Esophagus muscularis mucosa (tissue), 4 donors: ENCODE data around the gene CHAT. TPM values are rescaled to one million over a fixed set of nuclear protein-coding genes. Genes with fewer than 3 reads are reported as not detected.

ENCODE experiments used
- DNase-seq: peaks from one replicate; pipeline ENCODE4 v3.0.0-alpha.2; 2017; ENCODE audit errors: extremely low spot score
- H3K27ac ChIP-seq, 4 donors: fragments of 200-600 bp; sonication (generic); replicated peaks in 1 of 4; 1 replicate in 3 of 4; 2 replicates in 1 of 4; pipeline ENCODE4 v1.5.1; 2016 to 2019; ENCODE audit warnings: mild to moderate bottlenecking in 1 of 4
- H3K27me3 ChIP-seq, 4 donors: fragments of 200-600 bp; sonication (generic); one replicate each; pipeline versions ENCODE4 v1.5.1 to v1.6.0; 2016 to 2019
- H3K36me3 ChIP-seq, 4 donors: fragments of 200-600 bp; sonication (generic); one replicate each; pipeline ENCODE4 v1.5.1; 2016 to 2019
- H3K4me1 ChIP-seq, 4 donors: fragments of 200-600 bp; sonication (generic); one replicate each; pipeline ENCODE4 v1.5.1; 2016 to 2019
- H3K4me3 ChIP-seq, 4 donors: fragments of 200-600 bp; sonication (generic); 1 replicate in 2 of 4; 2 replicates in 2 of 4; pipeline ENCODE4 v1.5.1; 2016 to 2019; ENCODE audit warnings: mild to moderate bottlenecking in 4 of 4, moderate library complexity in 1 of 4
- H3K9me3 ChIP-seq, 4 donors: fragments of 200-600 bp; sonication (generic); 1 replicate in 3 of 4; 2 replicates in 1 of 4; pipeline ENCODE4 v1.5.1; 2016 to 2019
- CTCF ChIP-seq, 3 experiments: fragments of 200-600 bp in 2 of 3; fragments of 450-650 bp in 1 of 3; sonication (generic) in 2 of 3; IDR thresholded peaks; one replicate each; pipeline ENCODE4 v1.5.1; 2017 to 2019; ENCODE audit warnings: antibody characterized with exemption in 3 of 3, mild to moderate bottlenecking in 2 of 3, moderate library complexity in 1 of 3
- EP300 ChIP-seq: sonication (generic); formaldehyde crosslinking; IDR thresholded peaks from one replicate; pipeline ENCODE4 v1.6.1; 2017; ENCODE audit warnings: antibody characterized with exemption
- POLR2A ChIP-seq: fragments of 450-650 bp; IDR thresholded peaks from one replicate; pipeline ENCODE4 v1.6.1; 2017; ENCODE audit warnings: antibody characterized with exemption, moderate library complexity, mild to moderate bottlenecking, low read depth
- POLR2AphosphoS5 ChIP-seq, 2 donors: sonication (generic); formaldehyde crosslinking; IDR thresholded peaks; one replicate each; pipeline ENCODE4 v1.6.1; 2017; ENCODE audit warnings: antibody characterized with exemption in 2 of 2
- WGBS: methylation state at CpG from one replicate; pipeline ENCODE4 v1.1.5; 2018; 5-methylcytosine and 5-hydroxymethylcytosine counted together
- intact Hi-C: fragments of 100-400 bp; cut with DNase I; formaldehyde crosslinking; loops from one replicate; pipeline ENCODE4 v1.15.1; 2023
- total RNA-seq, 4 donors: library from RNA; depleted of rRNA; stranded (reverse); fragments of >200 nt; gene quantifications; one replicate each; pipeline versions ENCODE4 v1.1.0 to v1.2.1, GENCODE V29; 2016

The CHAT gene
- total RNA-seq, 4 donors from 2014 or later, result 0.17 TPM; not detected in 3

GRCh38 chr10:49595003-49595712 is 18.7 kb upstream of the CHAT start:
- Histone ChIP-seq H3K9me3 (no peaks in the 10 kb centered on the region), H3K27ac (no peak overlapping the region), H3K36me3 (no peaks in the 10 kb centered on the region), H3K4me3 (no peak overlapping the region), H3K4me1 (no peaks in the 10 kb centered on the region), H3K27me3 (peaks cover 0 to 48% (median 3%) of the 10 kb centered on the region in 4 donors)
- intact Hi-C loops, result no loop called here
- TF ChIP-seq CTCF (IDR thresholded peaks at IDR 0.05) (no peak), EP300 (no peak), POLR2AphosphoS5 (IDR thresholded peaks at IDR 0.05) (no peak), POLR2A (no peak)
- peak; percentile 75 for DNase-seq
- WGBS, result 56% methylated on average over 10 of the region's 10 CpGs

GRCh38 chr10:49595713-49596492 is 17.9 kb upstream of the CHAT start:
- Histone ChIP-seq H3K4me1 (no peaks in the 10 kb centered on the region), H3K27me3 (peaks cover 0 to 56% (median 3%) of the 10 kb centered on the region in 4 donors), H3K27ac (no peak overlapping the region), H3K4me3 (no peak overlapping the region), H3K9me3 (no peaks in the 10 kb centered on the region), H3K36me3 (no peaks in the 10 kb centered on the region)
- TF ChIP-seq POLR2A (no peak), CTCF (IDR thresholded peaks at IDR 0.05) (no peak), EP300 (no peak), POLR2AphosphoS5 (IDR thresholded peaks at IDR 0.05) (no peak)
- WGBS, result 80% methylated on average over 9 of the region's 13 CpGs
- DNase-seq, result peak; percentile 87
- intact Hi-C loops, result no loop called here

GRCh38 chr10:49596493-49596809 is 17.4 kb upstream of the CHAT start:
- intact Hi-C loops, result no loop called here
- 49% methylated on average over 3 of the region's 3 CpGs for WGBS
- Histone ChIP-seq H3K4me3 (no peak overlapping the region), H3K4me1 (no peaks in the 10 kb centered on the region), H3K36me3 (no peaks in the 10 kb centered on the region), H3K27ac (no peak overlapping the region), H3K9me3 (no peaks in the 10 kb centered on the region), H3K27me3 (peaks cover 0 to 56% (median 3%) of the 10 kb centered on the region in 4 donors)
- no peak for DNase-seq
- TF ChIP-seq POLR2A (no peak), CTCF (IDR thresholded peaks at IDR 0.05) (no peak), POLR2AphosphoS5 (IDR thresholded peaks at IDR 0.05) (no peak), EP300 (no peak)

GRCh38 chr10:49596836-49597235 is 17.0 kb upstream of the CHAT start:
- intact Hi-C loops, result no loop called here
- Histone ChIP-seq H3K27ac (no peak overlapping the region), H3K27me3 (peaks cover 0 to 56% (median 3%) of the 10 kb centered on the region in 4 donors), H3K36me3 (no peaks in the 10 kb centered on the region), H3K9me3 (no peaks in the 10 kb centered on the region), H3K4me1 (no peaks in the 10 kb centered on the region), H3K4me3 (no peak overlapping the region)
- peak; percentile 68 for DNase-seq
- TF ChIP-seq CTCF (IDR thresholded peaks at IDR 0.05), result no peak
- no peak for TF ChIP-seq POLR2AphosphoS5 (IDR thresholded peaks at IDR 0.05)
- no peak for TF ChIP-seq EP300
- no peak for TF ChIP-seq POLR2A
- 70% methylated on average over 3 of the region's 3 CpGs for WGBS
